Measurements from ENCODE around the gene ANKRD52.

Gene ANKRD52

GRCh38 chr12:56299308-56299852 lies 41.2 kb upstream of the ANKRD52 start:
- 10% methylated on average over 10 of the region's 10 CpGs for WGBS

GRCh38 chr12:56298828-56299227 lies 40.6 kb upstream of the ANKRD52 start:
- H2AFZ ChIP-seq (ENCODE audit: low read depth, low read length): no peak overlapping the region
- no peak overlapping the region for H2AK5ac ChIP-seq (ENCODE audit: low read length, severe bottlenecking)
- no peak overlapping the region for H2BK5ac ChIP-seq (ENCODE audit: low read depth, low read length, poor library complexity, severe bottlenecking)
- no peaks in the 10 kb centered on the region for H3K9me3 ChIP-seq (ENCODE audit: control insufficient read depth, low read length)
- H3K23ac ChIP-seq (ENCODE audit: low read length in 2 of 2): no peak overlapping the region
- H3K18ac ChIP-seq (ENCODE audit: low read depth in 1 of 2, low read length in 2 of 2): no peak overlapping the region
- H3K4me1 ChIP-seq (ENCODE audit: control insufficient read depth, insufficient read depth, low read depth, low read length): peaks cover 14% of the 10 kb centered on the region
- H3K14ac ChIP-seq (ENCODE audit: low read length in 2 of 2): no peak overlapping the region
- H3K27ac ChIP-seq (ENCODE audit: low read length, poor library complexity, severe bottlenecking): no peak overlapping the region
- no peak overlapping the region for H4K91ac ChIP-seq (ENCODE audit: low read length)
- no peak for DNase-seq
- peaks cover 15 to 22% of the 10 kb centered on the region in 2 experiments for H3K36me3 ChIP-seq (ENCODE audit: control insufficient read depth in 1 of 2, insufficient read depth in 2 of 2, low read depth in 1 of 2, low read length in 2 of 2)
- H3K27me3 ChIP-seq (ENCODE audit: control insufficient read depth in 1 of 2, insufficient read depth in 1 of 2, low read length in 2 of 2): no peaks in the 10 kb centered on the region
- H2BK12ac ChIP-seq (ENCODE audit: low read length in 2 of 2): no peak overlapping the region
- 93% methylated on average over 5 of the region's 5 CpGs for WGBS
- H2BK120ac ChIP-seq (ENCODE audit: low read depth, low read length): no peak overlapping the region
- H3K79me1 ChIP-seq (replicated peaks; ENCODE audit: low read length, poor library complexity, severe bottlenecking): peaks cover 6% of the 10 kb centered on the region
- H4K8ac ChIP-seq (ENCODE audit: low read length): no peak overlapping the region
- peak overlapping the region in 1 of 2 experiments; percentile 95 for H3K4me3 ChIP-seq (ENCODE audit: insufficient read depth in 1 of 2, low read depth in 1 of 2, low read length in 2 of 2)
- H2BK15ac ChIP-seq (ENCODE audit: low read depth, poor library complexity, severe bottlenecking): no peak overlapping the region
- peak overlapping the region; percentile 91 for H3K9ac ChIP-seq (ENCODE audit: low read length)
- H3K4me2 ChIP-seq (ENCODE audit: low read length, poor library complexity, severe bottlenecking): peak overlapping the region; percentile 61
- H3K4ac ChIP-seq (ENCODE audit: low read depth in 1 of 2, low read length in 2 of 2): no peak overlapping the region

More at GRCh38 chr12:56299308-56299852, 41.2 kb upstream of the ANKRD52 start:
- H2AK5ac ChIP-seq (ENCODE audit: low read length, severe bottlenecking): no peak overlapping the region
- no peak for DNase-seq
- peak overlapping the region; percentile 91 for H3K27ac ChIP-seq (ENCODE audit: low read length, poor library complexity, severe bottlenecking)
- peak overlapping the region; percentile 94 for H4K91ac ChIP-seq (ENCODE audit: low read length)
- peak overlapping the region; percentile 61 for H3K4me2 ChIP-seq (ENCODE audit: low read length, poor library complexity, severe bottlenecking)
- H2BK120ac ChIP-seq (ENCODE audit: low read depth, low read length): no peak overlapping the region
- H2BK15ac ChIP-seq (ENCODE audit: low read depth, poor library complexity, severe bottlenecking): no peak overlapping the region
- no peak overlapping the region for H4K8ac ChIP-seq (ENCODE audit: low read length)
- H3K4me1 ChIP-seq (ENCODE audit: control insufficient read depth, insufficient read depth, low read depth, low read length): peaks cover 14% of the 10 kb centered on the region
- H3K4me3 ChIP-seq (ENCODE audit: insufficient read depth in 1 of 2, low read depth in 1 of 2, low read length in 2 of 2): peak overlapping the region; percentile 90 to 95
- H3K14ac ChIP-seq (ENCODE audit: low read length in 2 of 2): peak overlapping the region in 1 of 2 experiments; percentile 94
- H3K79me1 ChIP-seq (replicated peaks; ENCODE audit: low read length, poor library complexity, severe bottlenecking): peaks cover 7% of the 10 kb centered on the region
- H3K9ac ChIP-seq (ENCODE audit: low read length): peak overlapping the region; percentile 91
- H3K18ac ChIP-seq (ENCODE audit: low read depth in 1 of 2, low read length in 2 of 2): peak overlapping the region; percentile 72 to 96
- H2BK5ac ChIP-seq (ENCODE audit: low read depth, low read length, poor library complexity, severe bottlenecking): no peak overlapping the region
- no peaks in the 10 kb centered on the region for H3K9me3 ChIP-seq (ENCODE audit: control insufficient read depth, low read length)
- peaks cover 15 to 24% of the 10 kb centered on the region in 2 experiments for H3K36me3 ChIP-seq (ENCODE audit: control insufficient read depth in 1 of 2, insufficient read depth in 2 of 2, low read depth in 1 of 2, low read length in 2 of 2)
- no peak overlapping the region for H2BK12ac ChIP-seq (ENCODE audit: low read length in 2 of 2)
- no peaks in the 10 kb centered on the region for H3K27me3 ChIP-seq (ENCODE audit: control insufficient read depth in 1 of 2, insufficient read depth in 1 of 2, low read length in 2 of 2)
- H3K4ac ChIP-seq (ENCODE audit: low read depth in 1 of 2, low read length in 2 of 2): peak overlapping the region in 1 of 2 experiments; percentile 86
- H2AFZ ChIP-seq (ENCODE audit: low read depth, low read length): no peak overlapping the region
- no peak overlapping the region for H3K23ac ChIP-seq (ENCODE audit: low read length in 2 of 2)

GRCh38 chr12:56297400-56297799 lies 39.2 kb upstream of the ANKRD52 start:
- no peak overlapping the region for H3K4me3 ChIP-seq (ENCODE audit: insufficient read depth in 1 of 2, low read depth in 1 of 2, low read length in 2 of 2)
- no peak overlapping the region for H2BK120ac ChIP-seq (ENCODE audit: low read depth, low read length)
- H3K9me3 ChIP-seq (ENCODE audit: control insufficient read depth, low read length): no peaks in the 10 kb centered on the region
- no peak overlapping the region for H3K14ac ChIP-seq (ENCODE audit: low read length in 2 of 2)
- no peak overlapping the region for H3K23ac ChIP-seq (ENCODE audit: low read length in 2 of 2)
- no peak overlapping the region for H2AFZ ChIP-seq (ENCODE audit: low read depth, low read length)
- peaks cover 14% of the 10 kb centered on the region for H3K4me1 ChIP-seq (ENCODE audit: control insufficient read depth, insufficient read depth, low read depth, low read length)
- no peak overlapping the region for H2AK5ac ChIP-seq (ENCODE audit: low read length, severe bottlenecking)
- H4K8ac ChIP-seq (ENCODE audit: low read length): no peak overlapping the region
- no peak overlapping the region for H3K9ac ChIP-seq (ENCODE audit: low read length)
- H3K36me3 ChIP-seq (ENCODE audit: control insufficient read depth in 1 of 2, insufficient read depth in 2 of 2, low read depth in 1 of 2, low read length in 2 of 2): peaks cover 15 to 25% of the 10 kb centered on the region in 2 experiments
- no peak overlapping the region for H3K4me2 ChIP-seq (ENCODE audit: low read length, poor library complexity, severe bottlenecking)
- H3K27me3 ChIP-seq (ENCODE audit: control insufficient read depth in 1 of 2, insufficient read depth in 1 of 2, low read length in 2 of 2): no peaks in the 10 kb centered on the region
- H2BK5ac ChIP-seq (ENCODE audit: low read depth, low read length, poor library complexity, severe bottlenecking): no peak overlapping the region
- WGBS: 97% methylated on average over 8 of the region's 8 CpGs
- no peak overlapping the region for H4K91ac ChIP-seq (ENCODE audit: low read length)
- no peak overlapping the region for H2BK15ac ChIP-seq (ENCODE audit: low read depth, poor library complexity, severe bottlenecking)
- H2BK12ac ChIP-seq (ENCODE audit: low read length in 2 of 2): no peak overlapping the region
- no peak overlapping the region for H3K27ac ChIP-seq (ENCODE audit: low read length, poor library complexity, severe bottlenecking)
- no peak overlapping the region for H3K4ac ChIP-seq (ENCODE audit: low read depth in 1 of 2, low read length in 2 of 2)
- peaks cover 5% of the 10 kb centered on the region for H3K79me1 ChIP-seq (replicated peaks; ENCODE audit: low read length, poor library complexity, severe bottlenecking)
- H3K18ac ChIP-seq (ENCODE audit: low read depth in 1 of 2, low read length in 2 of 2): no peak overlapping the region
- no peak for DNase-seq

GRCh38 chr12:56296295-56296694 lies 38.1 kb upstream of the ANKRD52 start:
- Histone ChIP-seq H3K27me3 (ENCODE audit: control insufficient read depth in 1 of 2, insufficient read depth in 1 of 2, low read length in 2 of 2) (no peaks in the 10 kb centered on the region), H3K36me3 (ENCODE audit: control insufficient read depth in 1 of 2, insufficient read depth in 2 of 2, low read depth in 1 of 2, low read length in 2 of 2) (peaks cover 18 to 24% of the 10 kb centered on the region in 2 experiments), H3K9me3 (ENCODE audit: control insufficient read depth, low read length) (no peaks in the 10 kb centered on the region), H3K4me2 (ENCODE audit: low read length, poor library complexity, severe bottlenecking) (no peak overlapping the region), H2BK5ac (ENCODE audit: low read depth, low read length, poor library complexity, severe bottlenecking) (no peak overlapping the region), H3K4ac (ENCODE audit: low read depth in 1 of 2, low read length in 2 of 2) (no peak overlapping the region), H4K8ac (ENCODE audit: low read length) (no peak overlapping the region), H3K9ac (ENCODE audit: low read length) (no peak overlapping the region), H2AK5ac (ENCODE audit: low read length, severe bottlenecking) (no peak overlapping the region), H3K79me1 (replicated peaks; ENCODE audit: low read length, poor library complexity, severe bottlenecking) (peaks cover 7% of the 10 kb centered on the region), H3K4me3 (ENCODE audit: insufficient read depth in 1 of 2, low read depth in 1 of 2, low read length in 2 of 2) (no peak overlapping the region), H3K14ac (ENCODE audit: low read length in 2 of 2) (no peak overlapping the region), H3K23ac (ENCODE audit: low read length in 2 of 2) (no peak overlapping the region), H3K4me1 (ENCODE audit: control insufficient read depth, insufficient read depth, low read depth, low read length) (peaks cover 11% of the 10 kb centered on the region), H2BK120ac (ENCODE audit: low read depth, low read length) (no peak overlapping the region), H2BK15ac (ENCODE audit: low read depth, poor library complexity, severe bottlenecking) (no peak overlapping the region), H2BK12ac (ENCODE audit: low read length in 2 of 2) (no peak overlapping the region), H3K18ac (ENCODE audit: low read depth in 1 of 2, low read length in 2 of 2) (no peak overlapping the region), H4K91ac (ENCODE audit: low read length) (no peak overlapping the region), H2AFZ (ENCODE audit: low read depth, low read length) (no peak overlapping the region), H3K27ac (ENCODE audit: low read length, poor library complexity, severe bottlenecking) (no peak overlapping the region)
- no peak for DNase-seq
- 96% methylated on average over 4 of the region's 5 CpGs for whole genome bisulfite sequencing
